Hematopoietic multipotent progenitor cell treated with erythropoietin and hydrocortisone succinate and interleukin-3 and kit ligand, for 17 days (in vitro differentiated cells): ENCODE measurements around the gene CYTH3.
"Not testable (repeated sequence)": the region's sequence is repeated elsewhere in the genome, so short reads cannot be mapped to it uniquely, and the experiment has no call there.

Experiments used
- DNase-seq: peaks from one replicate; pipeline ENCODE4 v3.0.0-alpha.2; 2015; ENCODE audit warnings: low spot score

CYTH3 gene

DNA sequence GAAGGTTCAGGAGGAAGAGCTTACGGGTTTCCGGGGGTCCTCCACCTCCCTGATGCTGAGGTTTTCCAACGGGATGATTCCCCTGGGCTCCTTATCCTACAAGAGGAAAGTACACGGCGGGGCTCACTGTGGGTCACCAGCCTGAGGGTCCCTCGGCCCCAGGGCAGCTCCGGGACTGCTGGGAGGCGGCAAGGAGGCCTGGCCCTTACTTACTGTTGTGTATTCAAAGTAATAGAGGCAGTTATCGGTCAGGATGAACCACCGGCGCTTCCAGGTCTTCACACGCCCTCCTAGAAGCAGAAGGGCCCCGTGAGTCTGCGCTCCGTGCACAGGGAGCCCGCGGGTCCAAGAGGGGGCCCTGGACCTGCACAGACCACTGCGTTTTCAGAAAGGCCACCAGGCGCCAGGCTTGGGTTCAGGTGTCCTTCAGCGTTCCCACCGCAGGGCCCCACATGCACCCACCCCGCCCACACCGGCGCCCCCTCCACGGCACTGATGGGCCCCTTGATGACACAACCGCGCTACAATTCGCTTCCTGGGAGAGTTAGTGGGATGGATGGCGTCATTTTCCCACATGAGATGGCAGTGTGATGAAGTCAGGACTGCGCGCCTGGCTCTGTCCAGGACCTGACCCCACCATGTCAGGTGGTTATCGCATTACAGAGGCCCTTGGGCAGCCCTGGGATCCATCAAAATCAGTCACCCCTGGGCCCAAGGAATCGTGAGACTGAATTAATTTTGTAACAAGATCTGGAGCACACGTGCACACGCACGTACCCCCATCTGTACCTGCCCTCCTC lies 106.7 kb downstream of the CYTH3 start:
- no peak for DNase-seq

GRCh38 chr7:6165075-6165474 lies 107.3 kb downstream of the CYTH3 start:
- DNase-seq = no peak

GRCh38 chr7:6164491-6164890 lies 107.9 kb downstream of the CYTH3 start:
- DNase-seq = no peak

GRCh38 chr7:6164010-6164409 lies 108.4 kb downstream of the CYTH3 start:
- DNase-seq = no peak

GRCh38 chr7:6163402-6163801 lies 109.0 kb downstream of the CYTH3 start:
- no peak for DNase-seq

GRCh38 chr7:6162650-6163366 lies 109.6 kb downstream of the CYTH3 start:
- DNase-seq = no peak

- no peak for DNase-seq
Measured at GRCh38 chr7:6162331-6162620, 110.1 kb downstream of the CYTH3 start.

- no peak for DNase-seq
Measured at GRCh38 chr7:6161463-6162330, 110.7 kb downstream of the CYTH3 start.

DNA sequence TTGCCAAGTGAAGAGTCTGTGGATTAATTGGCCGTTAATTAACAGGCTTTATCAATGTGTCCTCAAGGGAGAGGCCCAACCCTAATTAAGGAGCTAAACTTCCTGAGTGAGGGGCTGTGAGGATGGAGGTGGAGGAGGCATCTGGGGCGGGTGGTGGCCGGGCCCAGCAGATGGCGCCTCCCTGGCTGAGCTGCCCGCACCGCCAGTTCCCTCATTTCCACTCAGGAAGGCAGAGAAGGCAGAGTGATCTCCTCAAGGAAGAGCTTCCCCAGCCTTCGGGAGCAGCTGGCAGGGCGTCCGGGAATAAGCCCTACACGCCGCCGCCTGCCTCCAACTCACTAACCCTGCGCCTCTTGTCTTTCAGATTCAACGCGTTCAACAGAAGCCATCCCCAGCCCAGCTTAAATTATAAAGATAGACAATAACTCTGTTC lies 112.2 kb downstream of the CYTH3 start:
- DNase-seq = peak; percentile 21

DNA sequence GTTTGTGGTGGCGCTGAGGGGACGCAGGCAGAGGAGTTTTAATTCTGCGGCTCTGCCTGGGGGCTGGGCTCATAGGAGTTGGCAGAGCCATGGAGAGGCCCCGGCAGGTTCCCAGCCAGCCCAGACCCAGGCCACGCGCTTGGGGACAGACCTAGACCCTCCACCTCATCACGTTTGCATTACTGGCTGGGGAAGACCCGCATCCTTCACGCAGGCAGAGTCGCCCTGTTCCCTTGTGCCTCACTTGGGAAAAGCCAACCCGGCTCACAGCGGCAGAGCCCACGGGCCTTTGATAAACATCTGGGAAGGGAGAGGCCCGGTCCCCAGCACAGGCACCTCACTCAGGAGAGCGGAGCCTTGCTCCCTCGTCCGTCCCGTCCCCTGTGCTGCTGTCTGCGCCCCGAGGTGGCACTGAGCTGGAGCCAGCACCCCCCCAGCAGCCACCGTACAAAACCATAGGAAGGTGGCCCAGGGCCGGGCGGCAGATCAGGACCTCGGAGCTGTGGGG lies 112.8 kb downstream of the CYTH3 start:
- DNase-seq = no peak

DNA sequence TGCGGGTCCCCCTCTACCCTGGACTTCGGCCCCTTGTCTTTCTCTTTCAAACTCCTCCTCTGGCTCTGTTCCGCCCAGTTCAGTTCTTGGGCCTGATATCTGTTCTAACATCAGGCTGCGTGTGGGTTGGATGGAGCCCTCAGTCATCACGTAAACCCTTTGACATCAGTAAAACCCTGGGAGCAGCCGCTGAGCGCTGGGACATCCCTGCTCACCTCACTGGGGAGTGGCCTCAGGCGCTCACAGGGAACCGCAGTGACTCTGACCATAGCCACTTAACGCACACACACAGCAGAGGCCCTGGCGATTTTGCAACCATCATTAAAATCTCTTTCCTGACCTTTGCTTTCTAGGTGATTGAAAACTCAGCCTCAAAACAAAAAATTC lies 113.3 kb downstream of the CYTH3 start:
- no peak for DNase-seq

GRCh38 chr7:6158424-6159096 lies 113.9 kb downstream of the CYTH3 start:
- DNase-seq = no peak

- DNase-seq = no peak
Measured at GRCh38 chr7:6157685-6158423, 114.6 kb downstream of the CYTH3 start.

- no peak for DNase-seq
Measured at GRCh38 chr7:6156734-6157133, 115.7 kb downstream of the CYTH3 start.

DNA sequence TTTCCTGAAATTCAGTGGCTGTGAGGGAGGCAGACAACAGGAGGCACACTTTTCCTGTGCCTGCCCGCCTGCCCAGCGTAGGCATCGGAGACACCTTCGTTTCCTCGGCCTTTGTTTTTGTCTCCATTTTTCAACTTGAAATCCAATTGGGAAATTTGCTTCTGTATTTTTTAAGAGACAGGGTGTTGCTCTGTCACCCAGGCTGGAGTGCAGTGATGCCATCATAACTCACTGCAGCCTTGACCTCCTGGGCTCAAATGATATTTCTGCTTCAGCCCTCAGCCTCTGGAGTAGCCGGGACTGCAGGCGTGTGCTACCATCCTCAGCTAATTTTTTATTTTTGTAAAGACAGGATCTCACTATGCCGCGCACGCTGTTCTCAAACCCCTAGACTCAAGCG lies 116.8 kb downstream of the CYTH3 start:
- no peak for DNase-seq

DNA sequence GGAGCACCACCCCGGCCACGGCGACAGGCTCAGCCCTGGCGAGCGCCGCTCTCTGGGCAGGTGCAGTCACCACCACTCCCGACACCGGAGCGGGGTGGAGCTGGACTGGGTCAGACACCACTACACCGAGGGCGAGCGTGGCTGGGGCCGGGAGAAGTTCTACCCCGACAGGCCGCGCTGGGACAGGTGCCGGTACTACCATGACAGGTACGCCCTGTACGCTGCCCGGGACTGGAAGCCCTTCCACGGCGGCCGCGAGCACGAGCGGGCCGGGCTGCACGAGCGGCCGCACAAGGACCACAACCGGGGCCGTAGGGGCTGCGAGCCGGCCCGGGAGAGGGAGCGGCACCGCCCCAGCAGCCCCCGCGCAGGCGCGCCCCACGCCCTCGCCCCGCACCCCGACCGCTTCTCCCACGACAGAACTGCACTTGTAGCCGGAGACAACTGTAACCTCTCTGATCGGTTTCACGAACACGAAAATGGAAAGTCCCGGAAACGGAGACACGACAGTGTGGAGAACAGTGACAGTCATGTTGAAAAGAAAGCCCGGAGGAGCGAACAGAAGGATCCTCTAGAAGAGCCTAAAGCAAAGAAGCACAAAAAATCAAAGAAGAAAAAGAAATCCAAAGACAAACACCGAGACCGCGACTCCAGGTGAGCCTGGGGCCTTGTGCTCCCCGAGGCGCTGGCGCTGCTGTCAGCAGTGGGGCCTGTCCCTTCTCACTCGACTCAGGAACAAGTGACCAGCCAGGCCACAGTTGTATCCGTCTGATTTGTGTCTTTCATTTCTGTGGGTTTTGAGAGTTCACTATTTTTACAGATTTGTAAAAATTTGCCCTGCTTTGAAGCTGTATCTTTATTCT lies 117.7 kb downstream of the CYTH3 start:
- no peak for DNase-seq

DNA sequence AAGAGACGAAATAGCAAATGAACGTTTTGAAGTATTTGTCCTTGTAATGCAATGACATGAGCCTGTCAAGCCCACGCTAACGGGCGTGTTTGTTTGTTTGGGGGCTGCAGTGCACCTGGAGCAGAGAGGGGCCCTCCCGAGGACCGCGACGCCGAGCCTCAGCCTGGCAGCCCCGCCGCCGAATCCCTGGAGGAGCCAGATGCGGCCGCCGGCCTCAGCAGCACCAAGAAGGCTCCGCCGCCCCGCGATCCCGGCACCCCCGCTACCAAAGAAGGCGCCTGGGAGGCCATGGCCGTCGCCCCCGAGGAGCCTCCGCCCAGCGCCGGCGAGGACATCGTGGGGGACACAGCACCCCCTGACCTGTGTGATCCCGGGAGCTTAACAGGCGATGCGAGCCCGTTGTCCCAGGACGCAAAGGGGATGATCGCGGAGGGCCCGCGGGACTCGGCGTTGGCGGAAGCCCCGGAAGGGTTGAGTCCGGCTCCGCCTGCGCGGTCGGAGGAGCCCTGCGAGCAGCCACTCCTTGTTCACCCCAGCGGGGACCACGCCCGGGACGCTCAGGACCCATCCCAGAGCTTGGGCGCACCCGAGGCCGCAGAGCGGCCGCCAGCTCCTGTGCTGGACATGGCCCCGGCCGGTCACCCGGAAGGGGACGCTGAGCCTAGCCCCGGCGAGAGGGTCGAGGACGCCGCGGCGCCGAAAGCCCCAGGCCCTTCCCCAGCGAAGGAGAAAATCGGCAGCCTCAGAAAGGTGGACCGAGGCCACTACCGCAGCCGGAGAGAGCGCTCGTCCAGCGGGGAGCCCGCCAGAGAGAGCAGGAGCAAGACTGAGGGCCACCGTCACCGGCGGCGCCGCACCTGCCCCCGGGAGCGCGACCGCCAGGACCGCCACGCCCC lies 118.5 kb downstream of the CYTH3 start:
- DNase-seq = no peak

- DNase-seq = no peak
Measured at GRCh38 chr7:6151994-6152735, 120.3 kb downstream of the CYTH3 start.

GRCh38 chr7:6151527-6151926 lies 120.9 kb downstream of the CYTH3 start:
- DNase-seq = not testable (repeated sequence)
